GM21381 (cell line): ENCODE data around the gene STX10.

Experiments
- ATAC-seq: cut with Tn5 transposase; IDR thresholded peaks from one replicate; pipeline ENCODE4 v1.9.1; 2021; ENCODE audit warnings: mild to moderate bottlenecking, moderate library complexity; ENCODE audit not compliant: unreplicated experiment

Gene STX10

DNA sequence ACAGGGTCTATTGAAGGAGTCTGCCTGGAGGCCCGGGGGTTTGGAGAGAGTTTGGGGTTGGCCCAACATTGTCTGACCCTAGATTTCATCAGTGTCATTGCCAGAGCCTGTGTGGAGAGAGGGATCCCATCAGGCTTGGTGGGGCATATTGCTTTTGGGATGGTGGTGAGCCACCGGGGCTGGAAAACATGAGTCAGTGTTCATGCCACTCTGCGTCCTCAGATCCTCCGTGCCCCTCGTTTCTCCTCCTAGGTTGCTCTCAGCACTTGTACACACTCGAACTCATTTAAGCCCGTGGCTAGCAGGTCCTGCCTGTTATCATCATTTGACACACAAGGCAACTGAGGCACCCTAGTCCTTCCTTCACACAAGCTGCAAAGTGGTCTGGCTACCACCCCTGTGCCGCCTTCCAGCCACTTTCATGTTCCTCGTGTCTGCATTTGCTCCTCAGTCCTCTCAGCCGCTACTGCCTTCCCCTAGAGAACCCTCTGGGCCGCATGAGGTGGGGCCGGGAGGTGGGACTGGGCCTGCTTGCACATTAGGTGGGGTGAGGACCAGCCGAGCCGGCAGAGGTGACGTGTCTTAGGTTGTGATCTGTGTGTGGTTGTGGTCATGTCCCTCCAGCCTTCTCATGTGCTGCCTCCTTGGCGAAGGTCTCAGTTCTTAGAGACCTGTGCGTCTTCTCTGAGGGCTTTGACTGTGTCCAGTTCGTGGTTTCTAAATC is 28.5 kb downstream of the STX10 start:
- no peak for ATAC-seq

DNA sequence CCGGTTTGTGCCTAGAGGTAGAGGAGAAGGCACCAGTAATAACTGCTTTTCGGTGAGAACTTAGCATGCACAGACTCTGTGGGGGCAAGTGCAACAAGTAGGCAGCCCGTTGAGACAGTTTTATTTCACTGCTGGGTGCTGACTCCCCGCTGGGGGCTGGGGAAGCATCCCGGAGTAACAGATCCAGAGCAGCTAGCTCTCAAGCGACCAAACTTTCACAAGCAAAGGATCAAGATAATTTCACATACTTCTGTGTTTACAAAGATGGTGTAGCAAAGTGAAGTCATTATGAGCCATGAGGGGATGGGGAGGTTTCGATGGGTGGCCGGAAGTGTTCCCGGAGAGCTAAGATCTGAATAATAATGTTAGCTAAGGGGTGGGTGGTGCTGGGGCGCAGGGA is 29.4 kb downstream of the STX10 start:
- no peak for ATAC-seq

DNA sequence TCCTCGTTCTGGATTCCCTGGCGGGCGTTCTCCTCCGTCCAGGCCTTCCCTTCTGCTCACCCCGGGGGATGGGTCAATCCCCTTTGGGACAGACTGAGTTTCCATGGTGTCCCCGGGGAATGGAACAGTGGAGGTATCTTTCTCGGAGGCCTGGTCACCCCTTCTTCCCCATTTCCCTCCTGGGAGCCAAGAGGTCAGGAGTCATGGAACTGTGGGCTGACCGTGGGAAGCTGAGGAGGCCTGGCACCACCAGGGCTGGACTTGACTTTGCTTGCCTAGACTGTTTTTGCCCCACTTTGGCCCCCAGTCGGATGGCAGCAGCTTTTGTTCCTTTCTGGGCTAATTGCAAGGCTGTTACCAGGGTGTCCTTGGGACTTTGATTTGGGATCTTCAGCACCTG is 30.1 kb downstream of the STX10 start:
- ATAC-seq, result no peak

DNA sequence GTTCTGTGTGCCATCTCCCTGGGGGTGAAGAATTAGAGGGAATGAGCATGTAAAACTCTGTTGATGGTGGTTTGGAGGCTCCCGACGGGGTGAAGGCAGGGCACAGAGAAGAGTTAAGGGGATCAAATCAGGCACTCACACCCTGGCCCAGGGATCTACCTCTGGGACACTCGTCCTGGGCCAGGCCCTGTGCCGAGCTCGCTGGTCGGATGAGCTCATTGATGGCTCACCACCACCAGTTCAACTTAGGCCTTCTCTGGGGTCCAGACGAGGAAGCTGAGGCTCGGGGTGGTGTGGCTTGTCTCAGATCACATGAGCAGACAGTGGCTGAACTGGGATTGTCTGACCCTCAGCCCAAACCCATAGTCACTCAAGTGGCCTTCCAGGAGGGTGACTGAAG is 30.5 kb downstream of the STX10 start:
- no peak for ATAC-seq

DNA sequence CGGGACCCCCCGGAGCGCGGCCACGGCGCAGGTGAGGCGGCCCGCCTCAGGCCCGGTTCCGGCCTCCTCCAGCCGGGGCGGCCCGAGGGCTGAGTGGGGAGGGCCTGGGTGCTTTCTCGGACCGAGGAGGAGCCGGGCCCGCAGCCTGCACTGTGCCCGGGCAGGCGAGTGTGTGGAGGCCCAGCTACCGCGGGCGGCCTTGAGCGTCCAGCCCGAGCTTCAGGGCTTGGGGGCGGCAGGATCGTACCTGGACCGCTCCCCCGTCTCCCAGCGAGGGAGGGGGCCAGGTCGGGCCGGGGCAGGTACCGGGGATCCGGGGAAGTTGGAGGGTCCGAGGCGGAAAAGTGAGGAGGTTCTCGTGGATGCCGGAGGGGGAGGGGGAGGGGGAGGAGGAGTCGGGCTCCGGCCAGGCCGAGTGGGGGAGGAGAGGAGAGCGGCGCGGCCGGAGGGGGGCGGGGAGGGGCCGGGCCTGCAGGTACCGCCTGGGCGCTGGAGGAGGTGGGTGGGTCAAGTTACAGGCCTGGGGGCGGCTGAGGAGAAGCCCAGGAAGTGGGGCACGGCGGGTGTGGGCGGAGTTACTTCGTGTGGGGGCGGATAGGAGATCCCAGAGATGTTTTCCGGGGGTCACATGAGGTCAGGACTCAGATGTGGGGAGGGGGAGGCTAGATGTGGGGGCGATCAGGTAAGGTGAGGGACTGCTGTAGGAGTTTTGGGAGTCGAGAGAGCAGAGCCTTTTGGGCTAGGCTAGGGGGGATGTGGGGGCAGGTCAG is 31.6 kb downstream of the STX10 start:
- peak; percentile 6 for ATAC-seq

DNA sequence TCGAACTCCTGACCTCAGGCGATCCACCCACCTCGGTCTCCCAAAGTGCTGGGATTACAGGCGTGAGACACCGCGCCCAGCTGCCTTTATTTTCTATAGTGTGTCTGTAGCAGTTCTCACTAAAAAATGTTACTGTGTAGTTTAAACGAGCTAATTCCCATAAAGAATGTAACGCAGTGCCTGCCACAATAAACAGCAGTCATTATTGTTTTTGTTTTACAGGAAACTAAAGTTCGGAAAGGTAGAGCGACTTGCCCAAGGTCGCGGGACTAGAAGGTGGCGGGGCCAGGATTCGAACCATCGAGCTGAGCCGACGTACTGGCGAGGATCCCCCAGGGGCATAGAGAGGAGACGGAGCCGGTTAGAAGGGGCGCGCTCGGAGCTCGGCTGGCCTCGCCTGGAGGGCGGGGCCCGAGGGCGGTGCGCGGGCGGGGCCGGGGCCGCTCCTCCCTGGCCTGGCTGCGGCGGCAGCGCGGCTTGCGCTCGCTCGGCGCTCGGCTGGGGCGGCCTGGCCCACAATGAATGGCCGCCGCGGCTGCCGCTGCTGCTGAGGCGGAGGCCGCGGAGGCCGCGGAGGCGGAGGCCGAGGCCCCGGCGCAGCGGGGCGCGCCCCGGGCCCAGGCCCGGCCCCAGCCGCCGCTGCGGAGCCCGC is 32.3 kb downstream of the STX10 start, which contains the start of gene NACC1:
NACC1 (plus strand) TSS at position 493 of the 652 bp plus-strand sequence. CDS start 16,944 bp downstream, outside the sequence.
- peak; percentile 51 for ATAC-seq

DNA sequence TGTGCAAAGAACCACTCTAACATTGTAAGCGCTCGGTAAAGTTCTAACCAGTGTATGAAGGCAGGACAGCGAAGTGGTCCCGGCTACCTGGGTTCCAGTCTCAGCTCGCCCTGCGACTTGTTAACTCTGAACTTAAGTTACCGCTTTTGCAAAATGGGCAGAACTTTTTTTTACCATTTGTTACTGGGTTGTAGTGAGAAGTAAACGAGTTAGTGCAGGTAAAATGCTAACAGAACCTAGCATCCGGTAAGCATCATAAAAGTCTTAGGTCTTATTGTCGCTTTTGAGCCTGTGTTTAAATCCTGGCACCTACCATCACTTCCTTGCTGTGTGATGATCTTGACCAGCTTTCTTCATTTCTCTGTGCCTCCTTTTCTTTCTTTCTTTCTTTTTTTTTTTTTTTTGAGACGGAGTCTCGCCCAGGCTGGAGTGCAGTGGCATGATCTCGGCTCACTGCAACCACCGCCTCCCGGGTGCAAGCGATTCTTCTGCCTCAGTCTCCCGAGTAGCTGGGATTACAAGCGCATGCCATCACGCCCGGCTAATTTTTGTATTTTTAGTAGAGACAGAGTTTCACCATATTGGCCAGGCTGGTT is 32.9 kb downstream of the STX10 start:
- no peak for ATAC-seq

DNA sequence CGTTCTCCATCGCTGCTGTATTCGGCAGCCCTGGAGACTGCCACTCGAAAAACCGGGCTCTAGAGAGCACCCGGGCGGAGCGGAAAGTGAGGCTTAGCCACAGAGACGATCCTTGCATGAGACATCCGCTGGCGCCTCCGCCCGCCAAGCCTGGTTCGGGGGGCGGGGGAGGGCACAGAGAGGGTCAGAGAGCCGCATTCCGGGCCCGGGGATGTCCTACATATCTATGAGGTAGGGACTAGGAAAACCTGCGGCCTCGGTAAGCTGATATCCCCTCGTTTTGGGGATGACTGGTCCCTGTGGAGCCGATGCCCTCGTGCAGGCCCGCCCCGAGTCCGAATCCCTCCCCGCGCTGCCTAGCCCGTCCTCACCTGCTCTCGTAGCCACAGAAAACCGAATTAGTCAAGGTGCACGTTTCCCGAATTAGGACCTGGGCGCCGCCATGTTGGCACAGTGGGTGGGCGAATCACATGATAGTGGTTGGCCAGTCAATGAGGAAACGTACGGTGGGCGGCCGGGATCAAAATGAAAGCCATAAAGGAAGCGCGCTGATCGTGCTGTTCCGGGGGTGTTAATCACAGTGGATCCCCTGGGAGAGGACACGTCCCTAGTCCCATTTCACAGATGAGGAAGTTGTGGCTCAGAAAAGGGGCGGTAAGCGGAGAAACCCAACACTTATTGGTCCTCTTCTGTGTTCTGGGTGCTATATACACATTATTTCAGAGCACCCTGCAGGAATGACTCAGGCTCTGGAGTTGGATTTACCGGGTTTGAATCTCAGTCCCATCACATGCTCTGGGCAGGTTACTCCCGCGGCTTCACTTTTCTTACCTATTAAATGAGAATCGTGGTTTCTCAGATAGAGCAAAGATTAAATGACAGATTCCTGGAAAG is 33.6 kb downstream of the STX10 start, which contains the start of gene TRMT1:
TRMT1 (minus strand) TSS at position 459 of the 894 bp plus-strand sequence; CDS start at position 118, 341 bp downstream.
- peak; percentile 49 for ATAC-seq

DNA sequence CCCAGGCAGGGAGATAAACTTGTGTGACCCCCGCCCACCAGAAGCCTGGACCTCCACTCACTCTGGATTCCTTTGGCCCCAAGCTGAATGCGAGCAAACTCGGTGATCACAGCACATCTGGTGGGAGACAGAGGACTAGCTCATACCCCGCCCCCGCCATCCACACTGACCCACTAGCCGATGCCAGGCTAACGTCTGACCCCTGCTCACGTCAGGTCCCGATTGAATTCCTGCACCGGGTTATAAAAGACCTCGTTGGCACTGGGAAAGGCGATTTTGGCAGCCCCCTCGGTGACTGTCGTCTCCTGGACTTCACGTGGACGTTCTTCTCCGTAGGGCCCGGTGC is 34.3 kb downstream of the STX10 start:
- no peak for ATAC-seq

DNA sequence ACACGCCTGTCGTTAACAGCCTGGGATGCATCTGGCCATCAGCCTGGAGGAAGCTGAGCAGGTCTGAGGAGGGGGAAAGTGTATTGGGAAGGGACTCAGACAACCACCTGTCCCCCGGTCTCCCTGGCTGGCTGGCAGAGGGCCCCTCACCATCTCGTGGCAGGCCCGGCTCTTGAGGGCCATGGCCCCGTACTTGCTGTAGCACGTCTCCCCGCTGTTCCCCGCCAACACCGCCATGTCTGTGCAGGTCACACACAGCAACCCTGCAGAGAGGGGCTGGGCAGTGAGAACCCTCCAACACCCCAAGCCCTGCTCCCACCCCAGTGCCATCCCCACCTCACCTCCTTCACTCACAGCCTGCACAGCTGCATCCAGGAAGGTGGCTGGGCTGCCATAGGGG is 37.6 kb downstream of the STX10 start:
- no peak for ATAC-seq

DNA sequence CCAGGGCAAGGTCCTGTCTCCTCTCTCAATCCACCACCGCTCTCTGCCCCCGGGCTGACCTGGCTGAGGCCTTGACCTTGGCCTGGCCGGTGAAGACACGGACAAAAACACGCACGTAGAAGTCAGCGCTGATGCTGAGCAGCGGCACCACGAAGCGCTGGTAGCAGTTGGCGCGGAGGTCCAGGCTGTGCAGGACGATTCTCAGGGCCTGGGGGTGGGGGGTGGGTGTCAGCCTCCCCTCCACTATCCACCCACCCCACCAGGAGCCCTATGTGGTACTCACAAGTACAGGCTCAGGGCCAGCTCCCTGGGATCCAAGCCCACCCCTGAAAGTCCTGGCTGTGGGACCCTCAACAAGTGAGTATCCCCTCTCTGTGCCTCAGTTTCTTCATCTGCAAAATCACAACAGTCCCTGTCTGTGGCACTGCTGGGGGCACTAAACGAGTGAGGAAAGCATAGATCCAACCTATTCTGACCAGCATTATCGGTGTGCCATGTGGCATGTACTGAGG is 40.0 kb downstream of the STX10 start:
- no peak for ATAC-seq

DNA sequence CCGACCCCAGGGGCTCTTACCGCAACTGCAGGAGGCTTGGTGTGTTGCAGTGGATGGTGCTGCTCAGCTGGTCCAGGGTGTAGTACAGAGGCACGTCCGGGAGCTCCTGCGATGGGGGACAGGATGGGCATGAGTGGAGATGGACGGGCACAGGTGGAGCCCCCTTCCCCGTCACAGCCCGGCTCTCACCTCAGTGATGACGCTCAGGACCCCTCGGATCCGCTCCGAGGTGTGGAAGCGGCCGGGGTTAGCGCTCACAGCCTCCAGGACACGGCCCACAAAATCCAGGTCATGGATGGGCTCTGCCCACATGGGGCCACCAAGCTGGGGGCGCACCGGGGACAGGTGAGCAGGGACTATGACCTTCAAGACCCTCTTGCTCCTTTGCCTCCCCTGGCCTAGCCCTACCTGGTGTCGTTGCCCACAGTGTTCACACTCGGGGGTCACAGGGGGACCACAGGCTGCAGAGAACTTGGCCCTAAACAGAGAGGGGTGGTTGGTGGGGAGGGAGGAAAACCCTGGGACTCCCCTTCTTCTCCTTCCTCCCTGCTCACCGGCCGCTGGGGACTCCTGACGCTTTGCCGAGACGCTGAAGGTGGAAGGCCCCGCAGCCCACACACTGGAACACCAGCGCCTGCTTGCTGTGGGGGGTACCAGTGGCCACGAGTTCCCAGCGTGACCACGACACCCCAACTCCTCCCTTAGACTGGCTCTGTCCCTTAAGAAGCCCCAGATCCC is 40.6 kb downstream of the STX10 start:
- ATAC-seq, result no peak

DNA sequence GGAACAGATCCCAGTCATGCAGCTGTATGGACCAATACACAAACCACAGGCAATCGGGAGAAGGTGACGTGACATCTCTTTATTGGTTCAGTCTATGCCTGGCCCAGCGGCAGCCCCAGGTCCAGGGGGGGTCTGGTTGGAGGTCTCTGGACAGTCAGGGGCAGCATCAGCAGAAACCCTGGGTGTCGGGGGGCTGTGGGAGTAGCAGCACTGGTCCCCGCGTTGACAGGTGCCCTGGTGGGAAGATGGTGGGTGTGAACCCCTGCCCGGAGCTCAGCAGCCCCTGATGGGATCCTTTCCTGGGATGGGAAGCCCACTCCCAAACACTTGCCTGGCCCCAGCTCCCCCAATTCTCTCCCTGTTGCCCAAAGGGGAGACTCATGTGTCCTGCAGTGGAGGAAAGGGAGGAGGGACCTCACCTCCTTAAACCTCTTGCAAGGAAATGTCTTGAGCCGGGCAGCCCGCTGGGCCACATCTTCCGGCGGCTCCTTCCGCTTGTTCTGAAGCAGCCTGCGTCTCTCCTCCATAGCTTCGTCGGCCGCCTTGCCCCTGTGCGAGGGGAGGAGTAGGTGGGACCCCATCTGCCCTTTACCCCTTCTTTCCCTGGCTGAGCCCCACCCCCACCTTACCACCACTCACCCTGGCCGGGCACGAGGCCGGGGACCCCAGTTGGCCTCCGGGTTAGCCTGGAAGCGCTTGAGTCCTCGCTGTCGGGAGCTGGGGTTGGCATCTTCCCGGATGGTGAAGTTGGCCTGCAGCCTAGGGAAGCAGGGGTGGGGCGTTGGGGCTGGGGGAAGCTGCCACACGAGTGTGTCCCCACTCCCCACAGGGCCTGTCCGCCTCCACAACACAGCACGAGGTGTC is 45.1 kb downstream of the STX10 start:
- no peak for ATAC-seq

DNA sequence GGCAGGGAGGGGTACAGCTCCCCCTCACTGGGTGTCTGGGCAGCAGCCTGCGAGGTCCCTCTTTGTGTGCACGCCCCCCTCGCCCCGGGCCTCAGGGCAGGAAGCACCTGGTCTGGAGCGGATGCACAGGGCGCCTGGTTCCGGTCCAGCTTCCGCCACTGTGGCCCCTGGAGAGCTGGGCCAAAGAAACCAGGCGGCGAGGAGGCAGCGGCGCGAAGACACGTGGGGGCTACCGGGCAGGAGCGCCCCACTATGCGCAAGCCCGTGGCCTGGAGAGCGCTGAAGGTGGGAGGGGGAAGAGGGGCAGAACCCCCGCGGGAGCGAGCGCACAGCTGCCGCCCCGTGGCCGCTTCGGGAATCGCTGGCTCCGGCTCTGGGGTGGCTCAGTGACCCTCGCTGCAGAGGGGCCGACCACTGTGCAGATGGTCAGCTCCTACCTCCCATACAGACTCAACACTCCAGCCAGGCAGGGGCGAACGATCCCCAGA is 45.8 kb downstream of the STX10 start:
- peak; percentile 26 for ATAC-seq

DNA sequence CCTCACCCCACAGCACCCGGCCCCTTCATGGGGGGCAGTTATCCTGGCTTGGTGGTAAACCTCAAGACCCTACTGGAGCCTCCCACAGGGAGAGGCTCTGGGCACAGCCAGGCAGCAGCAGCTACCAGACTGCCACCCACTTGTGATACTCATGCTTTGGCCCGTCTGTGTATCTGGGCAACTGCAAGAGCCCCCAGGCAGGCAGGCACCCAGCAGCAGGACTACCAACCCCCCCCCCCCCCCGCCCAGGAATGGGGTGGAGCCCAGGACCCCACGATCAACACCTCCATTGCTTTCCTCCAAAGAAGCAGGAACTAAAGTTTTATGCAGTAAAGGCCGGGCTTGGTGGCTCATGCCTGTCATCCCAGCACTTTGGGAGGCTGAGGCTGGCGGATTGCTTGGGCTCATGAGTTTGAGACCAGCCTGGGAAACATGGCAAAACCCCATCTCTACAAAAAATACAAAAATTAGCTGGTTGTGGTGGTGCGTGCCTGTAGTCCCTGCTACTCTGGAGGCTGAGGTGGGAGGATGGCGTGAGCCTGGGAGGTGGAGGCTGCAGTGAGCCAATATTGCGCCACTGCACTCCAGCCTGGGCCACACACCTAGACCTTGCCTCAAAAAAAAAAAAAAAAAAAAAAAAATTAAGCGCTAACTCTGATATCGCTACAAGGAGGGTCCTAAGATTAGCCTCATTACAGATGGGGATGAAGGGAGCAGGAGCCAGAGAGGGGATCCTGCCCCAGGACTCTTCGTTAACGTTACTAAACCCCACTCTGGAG is 46.4 kb downstream of the STX10 start:
- ATAC-seq, result no peak

DNA sequence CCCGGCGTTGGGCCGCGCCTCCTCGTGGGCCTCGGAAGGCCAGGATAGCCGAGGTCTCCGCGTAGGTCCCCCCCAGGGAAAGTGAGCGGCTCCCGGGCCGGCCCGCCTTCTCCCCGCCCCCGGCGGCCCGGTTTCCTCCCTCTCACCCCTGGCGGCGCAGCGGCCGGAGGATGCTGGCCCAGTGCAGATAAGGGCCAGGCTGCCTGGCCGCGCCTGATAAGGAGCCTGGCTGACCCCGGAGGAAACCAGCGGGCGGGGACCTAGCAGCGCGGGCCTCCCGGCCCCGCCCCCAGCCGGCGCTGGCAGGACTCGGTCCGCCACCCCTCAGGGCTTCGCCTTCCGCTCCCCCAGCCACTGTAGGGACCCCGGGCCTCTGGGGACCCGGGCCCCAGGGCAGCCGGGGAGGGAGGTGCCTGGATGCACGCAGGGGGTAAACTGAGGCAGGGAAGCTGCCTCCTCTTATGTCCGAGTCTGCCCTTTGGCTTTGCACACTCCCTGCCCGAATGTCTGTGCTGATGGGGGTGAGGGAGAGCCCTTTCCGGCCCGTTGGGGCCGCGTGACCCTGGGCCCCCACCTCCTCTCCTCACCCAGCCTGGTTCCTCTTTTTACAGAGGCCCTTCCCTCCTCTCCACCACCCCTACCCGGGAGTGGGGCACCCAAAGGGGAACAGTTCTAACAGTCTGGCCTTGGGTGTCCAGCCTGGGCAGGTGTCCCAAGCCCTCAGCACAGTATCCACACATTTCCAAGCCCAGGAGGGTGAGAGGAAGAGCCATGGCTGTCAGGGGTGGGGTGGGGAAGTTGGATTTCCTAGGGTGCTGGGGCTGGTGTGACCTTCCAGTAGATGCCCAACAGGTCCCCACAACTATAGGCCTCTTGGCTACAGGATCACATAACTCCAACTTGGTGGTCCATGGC is 47.3 kb downstream of the STX10 start, which contains the start of gene LYL1:
LYL1 (minus strand) TSS at position 193 of the 915 bp plus-strand sequence. CDS start 1,687 bp downstream, outside the sequence.
- ATAC-seq, result no peak

DNA sequence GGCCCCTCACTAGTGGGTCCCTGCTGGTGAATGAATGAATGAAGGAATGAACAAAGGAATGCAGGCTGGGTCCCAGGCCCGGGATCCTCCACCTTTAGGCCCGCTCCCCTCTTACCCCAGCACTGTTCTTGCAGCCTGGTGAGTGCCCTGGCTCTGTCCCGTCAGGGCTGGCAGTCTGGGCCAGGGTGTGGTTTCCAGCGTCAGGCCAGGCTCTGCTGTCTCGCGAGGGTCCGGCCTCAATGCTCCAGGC is 47.8 kb downstream of the STX10 start:
- no peak for ATAC-seq
